H54 (cell line): ENCODE data around the gene MERTK.

ENCODE experiments used
- DNase-seq: peaks from one replicate; pipeline ENCODE4 v3.0.0; 2011; ENCODE audit warnings: low spot score, mixed read lengths; ENCODE audit not compliant: insufficient read length
- FAIRE-seq: peaks from 3 replicates; lab custom pipeline; 2011; peaks lifted over from hg19 to GRCh38; lab: Jason Lieb, UNC
- POLR2A ChIP-seq: IDR thresholded peaks from 2 replicates; pipeline ENCODE4 v1.6.1; 2011; ENCODE audit warnings: low read depth, mild to moderate bottlenecking, low read length

Gene MERTK

DNA sequence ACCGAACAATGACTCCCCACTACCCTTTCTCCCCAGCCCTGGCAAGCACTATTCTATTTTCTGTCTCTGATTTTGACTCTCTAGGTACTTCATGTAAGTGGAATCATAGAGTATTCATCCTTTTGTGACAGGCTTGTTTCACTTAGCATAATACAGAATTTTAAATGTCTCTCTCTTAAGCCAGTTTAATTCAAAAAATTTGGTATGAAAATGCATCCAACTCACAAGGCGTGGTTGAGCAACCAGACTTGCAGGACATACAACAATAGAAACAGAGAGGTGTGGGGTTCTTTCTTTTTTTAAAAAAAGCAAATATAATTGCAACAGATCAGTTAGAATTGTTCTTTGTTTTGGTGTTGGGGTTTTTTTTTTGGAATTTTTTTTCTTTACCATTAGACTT lies 109.1 kb downstream of the MERTK start:
- FAIRE-seq (no peak), DNase-seq (no peak)
- no peak for TF ChIP-seq POLR2A

DNA sequence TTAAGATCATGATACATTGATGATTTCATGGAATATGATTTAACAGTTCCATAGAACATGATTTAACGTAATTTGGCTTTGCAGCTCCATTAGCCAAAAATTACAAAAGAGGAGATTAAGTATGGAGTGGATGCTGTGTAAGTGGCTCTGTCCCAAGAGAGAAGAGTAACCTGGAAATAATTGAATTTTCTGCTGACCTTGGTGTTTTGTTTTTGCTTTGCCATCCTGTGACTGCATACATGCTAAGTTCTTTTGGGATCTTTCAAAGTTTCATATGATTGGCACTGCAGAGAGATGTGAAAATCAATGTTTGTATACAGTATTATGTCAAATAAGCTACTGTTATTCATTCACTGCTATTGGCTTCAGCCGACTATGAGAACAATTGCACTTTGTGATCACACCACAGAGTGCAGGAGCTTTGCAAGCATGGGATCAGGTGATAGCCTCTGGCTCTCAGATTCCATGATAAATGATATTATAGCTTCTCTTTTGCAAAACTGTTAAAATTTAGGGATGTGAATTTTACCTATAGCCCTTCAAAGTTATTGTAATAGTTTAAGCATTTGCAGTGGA lies 110.6 kb downstream of the MERTK start:
- TF ChIP-seq POLR2A, result no peak
- no peak for DNase-seq
- no peak for FAIRE-seq

GRCh38 chr2:112010751-112011150 lies 112.3 kb downstream of the MERTK start:
- DNase-seq, result no peak
- TF ChIP-seq POLR2A, result no peak
- no peak for FAIRE-seq

GRCh38 chr2:112012556-112012955 lies 114.1 kb downstream of the MERTK start:
- TF ChIP-seq POLR2A, result no peak
- DNase-seq, result no peak
- FAIRE-seq, result no peak

DNA sequence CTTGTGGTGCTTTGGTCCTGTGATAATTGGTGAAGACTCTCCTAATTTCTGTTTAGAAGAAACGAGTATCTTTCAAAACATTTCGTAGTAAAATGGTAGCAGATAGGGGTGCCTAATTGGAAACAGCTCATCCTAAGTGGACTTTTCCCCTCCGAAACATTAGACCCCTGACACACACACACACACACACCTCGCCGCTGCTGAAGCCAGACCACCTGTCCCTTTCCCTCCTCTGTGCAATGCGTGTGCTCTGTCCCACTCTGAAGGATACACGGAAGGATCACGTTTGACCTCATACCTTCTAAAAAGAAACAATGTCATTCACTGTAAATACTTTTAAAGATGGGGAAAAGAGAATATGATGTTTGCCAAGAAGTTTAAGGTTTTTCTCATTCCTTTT lies 120.4 kb downstream of the MERTK start:
- no peak for TF ChIP-seq POLR2A
- FAIRE-seq, result no peak
- DNase-seq, result no peak

- TF ChIP-seq POLR2A, result no peak
- no peak for FAIRE-seq
- no peak for DNase-seq
Measured at GRCh38 chr2:112019569-112019982, 121.2 kb downstream of the MERTK start.

GRCh38 chr2:112020561-112020960 lies 122.2 kb downstream of the MERTK start:
- FAIRE-seq (no peak), DNase-seq (no peak)
- TF ChIP-seq POLR2A, result no peak

DNA sequence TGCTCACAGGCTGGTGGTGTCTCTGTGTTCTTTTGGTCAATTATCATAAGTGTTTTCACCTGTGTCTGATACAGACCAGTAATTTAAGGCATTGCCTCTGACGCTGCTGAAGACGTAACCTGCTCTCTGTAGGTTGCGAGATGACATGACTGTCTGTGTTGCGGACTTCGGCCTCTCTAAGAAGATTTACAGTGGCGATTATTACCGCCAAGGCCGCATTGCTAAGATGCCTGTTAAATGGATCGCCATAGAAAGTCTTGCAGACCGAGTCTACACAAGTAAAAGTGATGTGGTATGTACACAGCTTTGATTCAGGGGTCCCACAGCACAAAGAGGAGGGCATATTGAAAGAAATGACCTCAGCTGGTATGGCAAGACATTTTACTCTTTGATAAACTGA lies 122.9 kb downstream of the MERTK start:
- no peak for FAIRE-seq

GRCh38 chr2:112021781-112022231 lies 123.4 kb downstream of the MERTK start:
- DNase-seq (peak; percentile 25), FAIRE-seq (no peak)
- TF ChIP-seq POLR2A, result no peak

More for the DNA sequence above, 122.9 kb downstream of the MERTK start:
- no peak for TF ChIP-seq POLR2A
- no peak for DNase-seq

- FAIRE-seq (no peak), DNase-seq (no peak)
- no peak for TF ChIP-seq POLR2A
Measured at GRCh38 chr2:112023707-112024106, 125.3 kb downstream of the MERTK start.

- DNase-seq, result no peak
- TF ChIP-seq POLR2A, result no peak
- no peak for FAIRE-seq
Measured at GRCh38 chr2:112024231-112024630, 125.8 kb downstream of the MERTK start.

DNA sequence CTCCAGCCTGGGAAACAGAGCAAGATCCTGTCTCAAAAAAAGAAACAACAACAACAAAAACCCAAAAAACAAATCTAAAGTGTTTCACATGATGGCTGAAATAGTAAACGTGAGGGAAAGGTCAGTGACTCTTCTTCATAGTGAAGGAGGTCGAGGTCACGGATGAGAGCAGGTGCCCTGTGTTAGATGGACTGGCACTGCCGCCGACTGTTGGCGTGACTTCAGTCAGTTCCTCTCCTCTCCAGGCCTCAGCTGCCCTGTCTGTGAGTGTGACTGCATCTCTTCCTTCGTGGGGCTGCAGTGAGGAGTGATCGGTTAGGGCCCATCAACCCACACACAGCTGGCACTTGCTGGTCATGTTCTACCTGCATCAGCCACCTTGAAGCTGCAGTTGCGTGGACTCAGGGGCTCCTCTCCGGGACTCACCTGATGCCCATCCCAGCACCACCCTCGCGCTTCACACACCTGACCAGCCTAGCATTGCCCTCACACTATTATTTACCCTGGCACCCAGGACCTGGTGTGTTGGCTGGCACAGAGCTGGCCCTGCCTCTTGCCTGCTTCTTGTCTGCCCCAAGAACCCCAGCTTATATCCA lies 126.6 kb downstream of the MERTK start:
- FAIRE-seq (no peak), DNase-seq (no peak)
- TF ChIP-seq POLR2A, result no peak

DNA sequence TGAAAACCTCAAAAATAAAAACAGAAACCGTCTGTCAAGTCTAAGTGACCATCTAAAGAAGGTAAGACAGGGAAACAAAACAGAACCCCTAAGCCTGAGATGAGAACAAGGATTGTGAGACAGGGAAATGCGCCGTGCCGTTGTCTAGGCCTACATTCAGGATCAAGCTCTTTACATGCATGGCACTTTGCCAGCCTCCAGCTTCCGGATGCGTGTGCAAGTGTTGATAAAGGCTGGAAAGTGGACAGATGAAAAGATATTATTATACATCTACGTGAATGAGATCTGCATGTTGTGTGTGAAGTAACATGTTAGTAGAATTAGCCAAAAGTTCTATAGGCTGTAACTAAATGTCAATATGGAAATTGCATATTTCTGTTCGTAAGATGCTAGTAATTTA lies 128.1 kb downstream of the MERTK start:
- TF ChIP-seq POLR2A, result no peak
- FAIRE-seq (no peak), DNase-seq (no peak)

DNA sequence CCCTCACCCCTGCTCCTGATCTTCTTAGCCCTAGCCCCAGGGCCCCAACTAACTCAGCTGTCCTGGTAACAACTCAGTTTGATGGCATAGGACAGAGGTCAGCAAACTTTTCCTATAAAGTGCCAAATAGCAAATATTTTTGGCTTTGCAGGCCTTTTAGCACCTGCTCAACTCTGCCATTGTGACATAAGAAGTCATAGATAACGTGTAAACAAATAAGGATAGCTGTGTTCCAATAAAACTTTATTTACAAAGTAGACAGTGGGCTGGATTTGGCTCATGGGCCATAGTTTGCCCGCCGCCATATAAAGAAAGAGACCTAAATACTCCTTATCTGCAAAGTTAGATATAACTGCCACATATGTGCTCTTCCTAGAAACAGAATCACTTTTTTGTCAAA lies 129.4 kb downstream of the MERTK start:
- FAIRE-seq, result no peak
- no peak for TF ChIP-seq POLR2A
- DNase-seq, result no peak

- DNase-seq (no peak), FAIRE-seq (no peak)
- TF ChIP-seq POLR2A, result no peak
Measured at GRCh38 chr2:112029164-112029563, 130.8 kb downstream of the MERTK start.
